Measurements from ENCODE around the gene EMID1.
A peak's percentile ranks its signal among the peaks of the same experiment; 100 is the strongest.

DNA sequence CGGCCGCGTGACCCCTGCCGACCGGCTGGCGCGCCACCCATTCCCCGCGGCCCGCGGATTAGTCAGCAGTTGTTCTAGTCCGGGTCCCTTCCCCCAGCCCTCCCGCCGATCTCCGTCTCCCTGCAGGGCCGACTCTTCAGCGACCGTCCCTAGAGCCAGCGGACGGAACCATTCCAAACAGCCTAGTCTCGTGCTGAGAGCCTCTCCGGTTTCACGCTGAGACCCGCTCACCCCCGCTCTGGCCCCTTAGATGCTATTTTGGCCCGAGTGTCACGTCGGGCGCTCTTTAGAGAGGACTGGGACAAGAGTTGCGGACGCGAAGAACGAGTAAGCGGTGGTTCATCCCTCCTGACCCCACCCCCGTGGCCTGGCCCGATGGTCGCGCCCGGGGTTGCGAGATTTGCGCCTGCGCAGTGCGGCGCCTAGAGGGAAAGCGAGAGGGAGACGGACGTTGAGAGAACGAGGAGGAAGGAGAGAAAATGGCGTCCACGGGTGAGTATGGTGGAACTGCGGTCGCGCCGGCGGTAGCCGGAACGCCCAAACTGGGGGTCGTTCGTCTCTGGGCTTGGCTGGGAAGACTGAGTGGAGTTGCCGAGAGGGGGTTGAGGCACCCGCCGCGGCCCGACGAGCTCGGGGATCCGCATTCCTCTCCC, 62.3 kb downstream of the EMID1 start, which contains the start of the genes EWSR1 and RHBDD3:
- TF ChIP-seq SP1 (IDR thresholded peaks at IDR 0.05) (no peak), BHLHE40 (IDR thresholded peaks at IDR 0.05; ENCODE audit: borderline replicate concordance) (peak; percentile 99), TARDBP (IDR thresholded peaks at IDR 0.05) (peak; percentile 55; the same call in 1 of the 2 replicates), ARNT (IDR thresholded peaks at IDR 0.05) (no peak), FOXK2 (IDR thresholded peaks at IDR 0.05) (no peak), HDGF (IDR thresholded peaks at IDR 0.05; ENCODE audit: borderline replicate concordance) (no peak), FOXM1 (IDR thresholded peaks at IDR 0.05; ENCODE audit: borderline replicate concordance) (peak; percentile 84; the same call in 1 of the 2 replicates), ZNF384 (IDR thresholded peaks at IDR 0.05) (no peak), SUZ12 (IDR thresholded peaks at IDR 0.05) (no peak), FOXA1 (IDR thresholded peaks at IDR 0.05) (no peak), ELF4 (IDR thresholded peaks at IDR 0.05) (peak; percentile 44; the same call in 1 of the 2 replicates), NFRKB (IDR thresholded peaks at IDR 0.05) (peak; percentile 95)
- TF ChIP-seq, protein P1, sequence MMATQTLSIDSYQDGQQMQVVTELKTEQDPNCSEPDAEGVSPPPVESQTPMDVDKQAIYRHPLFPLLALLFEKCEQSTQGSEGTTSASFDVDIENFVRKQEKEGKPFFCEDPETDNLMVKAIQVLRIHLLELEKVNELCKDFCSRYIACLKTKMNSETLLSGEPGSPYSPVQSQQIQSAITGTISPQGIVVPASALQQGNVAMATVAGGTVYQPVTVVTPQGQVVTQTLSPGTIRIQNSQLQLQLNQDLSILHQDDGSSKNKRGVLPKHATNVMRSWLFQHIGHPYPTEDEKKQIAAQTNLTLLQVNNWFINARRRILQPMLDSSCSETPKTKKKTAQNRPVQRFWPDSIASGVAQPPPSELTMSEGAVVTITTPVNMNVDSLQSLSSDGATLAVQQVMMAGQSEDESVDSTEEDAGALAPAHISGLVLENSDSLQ (IDR thresholded peaks at IDR 0.05), result no peak

Data from HEK293T (cell line).